Activated CD8-positive, alpha-beta T cell treated with anti-CD3 and anti-CD28 coated beads for 36 hours (primary cell): ENCODE data around the gene RPS6KC1. TPM values are rescaled to one million over a fixed set of nuclear protein-coding genes. Genes with fewer than 3 reads are reported as not detected.
"Not testable (repeated sequence)": the region's sequence is repeated elsewhere in the genome, so short reads cannot be mapped to it uniquely, and the experiment has no call there.

Source experiments
- ATAC-seq: fragments of 200-7000 bp; cut with Tn5 transposase; one replicate; pipeline ENCODE4 v1.10.0; 2021; ENCODE audit warnings: mild to moderate bottlenecking, moderate library complexity
- CTCF ChIA-PET: fragments of 350-600 bp; sonication (Branson Sonifier 250); formaldehyde crosslinking; loops from one replicate; lab custom pipeline; 2021; ENCODE audit warnings: antibody characterized with exemption; lab: Charles Lee
- POLR2A ChIA-PET: fragments of 350-600 bp; sonication (Branson Sonifier 250); formaldehyde crosslinking; loops from one replicate; lab custom pipeline; 2021; ENCODE audit warnings: antibody characterized with exemption; lab: Charles Lee
- DNase-seq: peaks from one replicate; pipeline ENCODE4 v3.0.0-alpha.2; 2020
- H3K27ac Mint-ChIP-seq: one replicate; pipeline ENCODE4 v1.8.0; 2021; ENCODE audit warnings: mild to moderate bottlenecking, mixed read lengths
- H3K27me3 Mint-ChIP-seq: one replicate; pipeline ENCODE4 v1.8.0; 2021; ENCODE audit warnings: mixed read lengths
- H3K36me3 Mint-ChIP-seq: one replicate; pipeline ENCODE4 v1.8.0; 2021; ENCODE audit warnings: low read depth, mixed read lengths
- H3K4me1 Mint-ChIP-seq: one replicate; pipeline ENCODE4 v1.8.0; 2021; ENCODE audit warnings: low read depth, mixed read lengths
- H3K4me3 Mint-ChIP-seq: one replicate; pipeline ENCODE4 v1.8.0; 2021; ENCODE audit warnings: mild to moderate bottlenecking, moderate library complexity, mixed read lengths
- H3K9me3 Mint-ChIP-seq: one replicate; pipeline ENCODE4 v1.8.0; 2021; ENCODE audit warnings: mixed read lengths
- intact Hi-C: fragments of 100-400 bp; cut with micrococcal nuclease; formaldehyde crosslinking; loops from one replicate; pipeline ENCODE4 v1.10.0; 2022
- total RNA-seq, 2 experiments: library from RNA; stranded (reverse); gene quantifications; one replicate each; pipeline ENCODE4 v1.2.3, GENCODE V29; 2021
- TF ChIP-seq, protein P1 (sequence below): fragments of 200-600 bp; IDR thresholded peaks from one replicate; pipeline ENCODE4 v1.8.0; 2022; ENCODE audit warnings: antibody characterized with exemption, mild to moderate bottlenecking

RPS6KC1 gene
- total RNA-seq, 2 experiments from 2014 or later: 5.3 TPM

DNA sequence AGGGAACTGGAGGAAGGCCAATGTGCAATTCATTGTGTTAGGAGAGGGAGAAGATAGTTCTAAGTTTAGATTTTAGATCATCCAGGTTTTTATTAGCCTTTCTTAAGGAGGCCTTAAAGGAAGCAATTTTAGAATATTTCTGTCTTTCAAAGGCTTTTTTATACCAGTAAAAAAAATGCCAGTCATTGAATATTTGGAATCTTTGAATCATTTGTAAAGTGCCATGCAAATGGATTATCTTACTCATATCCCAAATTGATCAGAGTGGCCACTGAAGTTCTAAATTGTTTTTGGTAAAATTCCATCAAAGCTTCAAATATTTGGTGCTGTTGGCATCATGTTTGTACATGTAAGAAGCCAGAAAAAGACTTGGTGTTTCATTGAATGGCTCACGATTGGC is 244.8 kb downstream of the RPS6KC1 start:
- no peak overlapping the region for H3K27ac Mint-ChIP-seq
- H3K4me1 Mint-ChIP-seq: no peaks in the 10 kb centered on the region
- H3K36me3 Mint-ChIP-seq: no peaks in the 10 kb centered on the region
- DNase-seq: no peak
- intact Hi-C loops: no loop called here
- ATAC-seq: no peak
- TF ChIP-seq, protein P1, sequence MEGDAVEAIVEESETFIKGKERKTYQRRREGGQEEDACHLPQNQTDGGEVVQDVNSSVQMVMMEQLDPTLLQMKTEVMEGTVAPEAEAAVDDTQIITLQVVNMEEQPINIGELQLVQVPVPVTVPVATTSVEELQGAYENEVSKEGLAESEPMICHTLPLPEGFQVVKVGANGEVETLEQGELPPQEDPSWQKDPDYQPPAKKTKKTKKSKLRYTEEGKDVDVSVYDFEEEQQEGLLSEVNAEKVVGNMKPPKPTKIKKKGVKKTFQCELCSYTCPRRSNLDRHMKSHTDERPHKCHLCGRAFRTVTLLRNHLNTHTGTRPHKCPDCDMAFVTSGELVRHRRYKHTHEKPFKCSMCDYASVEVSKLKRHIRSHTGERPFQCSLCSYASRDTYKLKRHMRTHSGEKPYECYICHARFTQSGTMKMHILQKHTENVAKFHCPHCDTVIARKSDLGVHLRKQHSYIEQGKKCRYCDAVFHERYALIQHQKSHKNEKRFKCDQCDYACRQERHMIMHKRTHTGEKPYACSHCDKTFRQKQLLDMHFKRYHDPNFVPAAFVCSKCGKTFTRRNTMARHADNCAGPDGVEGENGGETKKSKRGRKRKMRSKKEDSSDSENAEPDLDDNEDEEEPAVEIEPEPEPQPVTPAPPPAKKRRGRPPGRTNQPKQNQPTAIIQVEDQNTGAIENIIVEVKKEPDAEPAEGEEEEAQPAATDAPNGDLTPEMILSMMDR: no peak
- ChIA-PET POLR2A (no interaction called here), CTCF (no interaction called here)
- H3K27me3 Mint-ChIP-seq: no peaks in the 10 kb centered on the region
- peaks cover 18% of the 10 kb centered on the region for H3K9me3 Mint-ChIP-seq
- H3K4me3 Mint-ChIP-seq: no peak overlapping the region

DNA sequence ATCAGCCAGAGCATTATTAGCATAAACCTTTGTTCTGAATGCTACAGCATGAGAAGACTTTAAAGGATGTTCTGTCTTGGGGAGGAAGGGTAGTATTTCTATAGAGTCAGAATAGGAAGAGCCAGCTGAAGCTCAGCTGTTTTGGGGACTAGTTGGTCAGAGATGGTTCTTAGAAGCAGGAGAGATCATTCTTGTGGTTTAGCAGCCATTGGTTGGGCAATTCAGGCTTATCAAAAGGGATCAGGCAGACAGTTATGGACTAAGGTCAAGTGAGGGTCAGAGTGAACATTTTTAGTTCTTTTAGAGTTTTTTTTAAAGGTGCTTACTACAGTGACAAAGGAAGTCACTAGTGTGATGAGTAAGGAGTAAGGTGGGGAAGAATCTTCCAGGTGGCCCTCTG is 245.5 kb downstream of the RPS6KC1 start:
- POLR2A ChIA-PET: no interaction called here
- no peak for DNase-seq
- CTCF ChIA-PET: no interaction called here
- Mint-ChIP-seq H3K4me3 (no peak overlapping the region), H3K36me3 (no peaks in the 10 kb centered on the region), H3K9me3 (peaks cover 18% of the 10 kb centered on the region), H3K27ac (no peak overlapping the region), H3K4me1 (no peaks in the 10 kb centered on the region), H3K27me3 (no peaks in the 10 kb centered on the region)
- TF ChIP-seq, protein P1: no peak
- intact Hi-C loops: no loop called here
- no peak for ATAC-seq

DNA sequence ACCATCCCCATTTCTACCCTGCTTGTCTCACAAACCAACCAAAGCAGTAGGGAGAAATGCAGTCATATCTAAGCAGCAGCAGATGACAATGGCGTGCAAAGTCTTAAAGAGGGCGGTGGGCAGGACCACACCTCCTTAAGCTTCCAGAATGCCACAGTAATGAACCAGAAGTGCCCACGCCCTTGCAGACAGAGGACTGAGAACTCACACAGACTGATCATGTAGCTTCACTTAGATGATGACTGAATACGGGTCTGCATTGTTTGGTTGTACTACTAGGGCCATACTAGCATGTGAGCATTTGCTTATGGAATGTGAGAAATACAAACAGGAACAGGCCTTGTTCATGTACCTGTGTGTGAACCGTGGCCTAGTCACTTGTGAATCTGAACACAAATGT is 246.0 kb downstream of the RPS6KC1 start:
- Mint-ChIP-seq H3K9me3 (peaks cover 18% of the 10 kb centered on the region), H3K36me3 (no peaks in the 10 kb centered on the region), H3K27ac (no peak overlapping the region), H3K4me1 (no peaks in the 10 kb centered on the region), H3K4me3 (no peak overlapping the region), H3K27me3 (no peaks in the 10 kb centered on the region)
- ChIA-PET POLR2A (no interaction called here), CTCF (no interaction called here)
- ATAC-seq: no peak
- DNase-seq: no peak
- intact Hi-C loops: no loop called here
- TF ChIP-seq, protein P1: no peak

DNA sequence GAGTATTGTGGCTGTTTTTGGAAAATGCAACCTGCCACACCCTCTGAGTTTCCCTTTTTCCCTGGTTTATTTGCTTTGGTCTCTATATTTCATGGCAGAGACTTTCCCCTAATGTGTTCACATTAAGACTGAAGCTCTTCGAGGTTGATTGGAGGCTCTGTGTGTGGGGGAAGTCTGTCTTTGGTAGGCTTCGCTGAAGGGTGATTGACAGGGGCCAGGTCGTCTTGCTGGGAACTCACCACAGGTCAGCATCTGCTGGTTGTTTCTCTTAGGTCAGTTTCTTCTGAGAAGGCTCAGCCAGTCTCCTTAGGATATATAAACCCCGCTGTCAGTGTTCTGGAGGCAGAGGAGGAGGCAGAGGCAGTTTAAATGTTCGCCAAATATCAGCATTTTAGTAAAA is 249.4 kb downstream of the RPS6KC1 start:
- intact Hi-C loops: no loop called here
- no peak for ATAC-seq
- H3K9me3 Mint-ChIP-seq: peaks cover 18% of the 10 kb centered on the region
- H3K4me3 Mint-ChIP-seq: no peak overlapping the region
- no peak for DNase-seq
- ChIA-PET CTCF (no interaction called here), POLR2A (no interaction called here)
- no peak overlapping the region for H3K27ac Mint-ChIP-seq
- H3K4me1 Mint-ChIP-seq: no peaks in the 10 kb centered on the region
- no peaks in the 10 kb centered on the region for H3K27me3 Mint-ChIP-seq
- TF ChIP-seq, protein P1: no peak
- no peaks in the 10 kb centered on the region for H3K36me3 Mint-ChIP-seq

DNA sequence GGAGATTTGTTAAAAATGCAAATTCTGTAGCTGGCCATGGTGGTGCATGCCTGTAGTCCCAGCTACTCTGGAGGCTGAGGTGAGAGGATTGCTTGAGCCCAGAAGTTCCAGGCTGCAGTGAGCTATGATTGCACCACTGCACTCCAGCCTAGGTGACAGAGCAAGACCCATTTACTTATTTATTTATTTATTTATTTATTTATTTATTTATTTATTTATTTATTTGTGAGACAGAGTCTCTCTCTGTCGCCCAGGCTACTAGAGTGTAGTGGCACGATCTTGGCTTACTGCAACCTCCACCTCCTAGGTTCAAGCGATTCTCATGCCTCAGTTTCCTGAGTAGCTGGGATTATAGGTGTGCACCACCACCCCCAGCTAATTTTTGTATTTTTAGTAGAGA is 250.5 kb downstream of the RPS6KC1 start:
- ATAC-seq, DNase-seq, H3K27ac Mint-ChIP-seq, H3K36me3 Mint-ChIP-seq, CTCF ChIA-PET, H3K4me1 Mint-ChIP-seq, POLR2A ChIA-PET, H3K27me3 Mint-ChIP-seq, intact Hi-C loops, H3K4me3 Mint-ChIP-seq: not testable (repeated sequence)
- H3K9me3 Mint-ChIP-seq: peaks cover 13% of the 10 kb centered on the region

DNA sequence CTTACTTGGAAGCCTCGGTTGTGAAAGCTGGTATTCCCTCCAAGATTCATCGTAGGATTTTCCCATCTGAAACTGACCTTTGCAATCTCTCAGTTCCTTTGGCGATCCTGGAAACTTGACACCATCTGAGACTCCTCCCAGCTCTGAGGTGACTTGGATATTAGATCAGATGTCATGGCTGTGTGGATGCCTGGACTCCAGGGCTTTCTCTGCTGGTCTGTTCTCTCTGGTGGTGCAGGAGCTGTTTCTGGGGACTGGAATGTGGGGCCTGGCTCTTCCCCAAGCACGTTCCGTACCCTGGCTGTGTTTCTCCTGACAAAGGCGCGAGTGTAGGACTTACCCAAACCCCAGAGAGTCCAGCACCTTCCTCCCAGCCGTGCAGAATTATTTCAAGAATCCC is 252.2 kb downstream of the RPS6KC1 start:
- Mint-ChIP-seq H3K9me3 (peaks cover 5% of the 10 kb centered on the region), H3K27me3 (no peaks in the 10 kb centered on the region), H3K4me3 (no peak overlapping the region), H3K36me3 (no peaks in the 10 kb centered on the region), H3K4me1 (no peaks in the 10 kb centered on the region), H3K27ac (no peak overlapping the region)
- intact Hi-C loops: no loop called here
- ChIA-PET CTCF (no interaction called here), POLR2A (no interaction called here)
- DNase-seq (no peak), ATAC-seq (no peak)
- TF ChIP-seq, protein P1: no peak
